AG09319 (cell line): ENCODE results near the gene NUP37.

ENCODE experiments used
- DNase-seq: peaks from one replicate; pipeline ENCODE4 v3.0.0-alpha.2; 2010; ENCODE audit warnings: low read depth; ENCODE audit errors: extremely low read depth
- TF ChIP-seq, protein P1 (sequence below): IDR thresholded peaks from 2 replicates; pipeline ENCODE4 v1.5.1; 2011; ENCODE audit warnings: low read depth, mild to moderate bottlenecking, inconsistent platforms, low read length, moderate library complexity

NUP37 gene

GRCh38 chr12:102033991-102034745 is 85.7 kb downstream of the NUP37 start:
- TF ChIP-seq, protein P1, sequence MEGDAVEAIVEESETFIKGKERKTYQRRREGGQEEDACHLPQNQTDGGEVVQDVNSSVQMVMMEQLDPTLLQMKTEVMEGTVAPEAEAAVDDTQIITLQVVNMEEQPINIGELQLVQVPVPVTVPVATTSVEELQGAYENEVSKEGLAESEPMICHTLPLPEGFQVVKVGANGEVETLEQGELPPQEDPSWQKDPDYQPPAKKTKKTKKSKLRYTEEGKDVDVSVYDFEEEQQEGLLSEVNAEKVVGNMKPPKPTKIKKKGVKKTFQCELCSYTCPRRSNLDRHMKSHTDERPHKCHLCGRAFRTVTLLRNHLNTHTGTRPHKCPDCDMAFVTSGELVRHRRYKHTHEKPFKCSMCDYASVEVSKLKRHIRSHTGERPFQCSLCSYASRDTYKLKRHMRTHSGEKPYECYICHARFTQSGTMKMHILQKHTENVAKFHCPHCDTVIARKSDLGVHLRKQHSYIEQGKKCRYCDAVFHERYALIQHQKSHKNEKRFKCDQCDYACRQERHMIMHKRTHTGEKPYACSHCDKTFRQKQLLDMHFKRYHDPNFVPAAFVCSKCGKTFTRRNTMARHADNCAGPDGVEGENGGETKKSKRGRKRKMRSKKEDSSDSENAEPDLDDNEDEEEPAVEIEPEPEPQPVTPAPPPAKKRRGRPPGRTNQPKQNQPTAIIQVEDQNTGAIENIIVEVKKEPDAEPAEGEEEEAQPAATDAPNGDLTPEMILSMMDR: no peak
- DNase-seq: no peak

DNA sequence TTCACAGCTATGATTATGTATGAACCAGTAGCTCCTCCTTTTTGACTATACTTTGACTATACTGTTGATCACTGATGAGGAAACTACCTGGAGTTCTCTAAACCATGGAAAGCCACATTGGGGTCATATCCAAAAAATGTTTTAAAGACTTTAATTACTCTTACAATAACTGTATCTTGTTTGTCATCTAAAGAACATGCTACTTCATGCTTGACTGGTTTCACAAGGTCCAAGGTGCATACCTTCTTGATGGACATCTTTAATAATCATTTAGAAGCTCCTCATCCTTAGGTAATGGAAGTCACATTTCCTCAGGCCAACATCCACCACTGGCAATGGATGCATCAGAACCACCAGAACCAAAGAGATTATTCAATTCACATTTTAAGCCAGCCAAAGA is 88.1 kb downstream of the NUP37 start:
- no peak for DNase-seq

DNA sequence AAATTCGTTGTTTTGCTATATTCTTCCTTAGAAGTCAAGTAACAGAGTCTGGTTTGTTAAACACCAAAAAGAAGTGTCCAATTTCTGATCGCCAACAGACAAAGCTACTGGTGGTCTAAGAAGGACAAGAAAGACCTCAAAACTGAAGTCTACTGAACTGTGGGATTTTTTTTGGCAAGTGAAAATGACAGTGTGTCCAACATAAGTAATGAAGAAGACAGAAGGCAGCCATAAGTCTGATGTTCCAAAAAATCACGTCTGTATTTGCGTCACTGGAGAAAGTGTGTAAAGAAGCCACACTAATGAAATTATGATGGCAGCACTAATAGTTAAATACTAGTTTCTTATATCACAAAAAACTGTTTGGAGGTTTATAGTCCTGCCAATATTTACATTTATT is 90.8 kb downstream of the NUP37 start:
- TF ChIP-seq, protein P1: no peak
- DNase-seq: no peak

More for the DNA sequence above, 88.1 kb downstream of the NUP37 start:
- TF ChIP-seq, protein P1: no peak

- DNase-seq: no peak
- TF ChIP-seq, protein P1: no peak
Observed at GRCh38 chr12:102026728-102027127, 93.2 kb downstream of the NUP37 start.

DNA sequence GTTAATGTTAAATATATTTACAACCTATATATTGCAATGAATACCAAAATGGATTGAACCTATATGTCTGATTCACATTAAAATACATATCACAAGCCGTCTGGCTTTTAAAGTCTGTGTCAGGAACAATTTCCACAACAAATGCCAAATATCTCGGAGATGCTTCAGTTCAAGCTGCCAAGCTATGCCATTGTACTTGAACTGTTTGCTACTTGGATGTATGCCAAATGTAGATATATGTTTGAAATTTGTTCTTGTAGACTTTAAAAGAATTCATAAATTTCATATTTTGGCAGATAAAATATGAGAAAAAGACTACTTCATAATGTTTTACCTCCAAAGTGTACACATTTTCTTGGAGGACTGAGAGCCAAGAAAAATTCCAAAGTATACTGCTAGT is 95.1 kb downstream of the NUP37 start:
- TF ChIP-seq, protein P1: no peak

GRCh38 chr12:102023343-102023930 is 96.5 kb downstream of the NUP37 start:
- peak; percentile 5 for DNase-seq
- TF ChIP-seq, protein P1: no peak

More for the DNA sequence above, 95.1 kb downstream of the NUP37 start:
- no peak for DNase-seq
